Tibial nerve (tissue), 4 donors: ENCODE results near the gene TUBGCP2. TPM values are rescaled to one million over a fixed set of nuclear protein-coding genes. Genes with fewer than 3 reads are reported as not detected.

Source experiments
- DNase-seq, 2 donors: peaks; one replicate each; pipeline ENCODE4 v3.0.0-alpha.2; 2019; ENCODE audit warnings: low spot score in 2 of 2
- H3K27ac ChIP-seq, 4 donors: fragments of 200-600 bp; sonication (generic) in 3 of 4; one replicate each; pipeline ENCODE4 v1.5.1; 2017 to 2019; ENCODE audit warnings: mild to moderate bottlenecking in 1 of 4
- H3K27me3 ChIP-seq, 2 donors: fragments of 200-600 bp; sonication (generic) in 1 of 2; one replicate each; pipeline versions ENCODE4 v1.5.1 to v1.6.0; 2017 to 2019
- H3K36me3 ChIP-seq, 3 donors: fragments of 200-600 bp; sonication (generic); one replicate each; pipeline ENCODE4 v1.5.1; 2018 to 2019
- H3K4me1 ChIP-seq, 4 donors: fragments of 200-600 bp; sonication (generic) in 3 of 4; one replicate each; pipeline ENCODE4 v1.5.1; 2017 to 2019
- H3K4me3 ChIP-seq, 4 donors: fragments of 200-600 bp; sonication (generic) in 3 of 4; one replicate each; pipeline ENCODE4 v1.5.1; 2017 to 2019; ENCODE audit warnings: mild to moderate bottlenecking in 1 of 4, moderate library complexity in 1 of 4
- H3K9me3 ChIP-seq, 4 donors: fragments of 200-600 bp; sonication (generic) in 3 of 4; one replicate each; pipeline ENCODE4 v1.5.1; 2017 to 2019
- EP300 ChIP-seq, 2 donors: sonication (generic); formaldehyde crosslinking; IDR thresholded peaks; one replicate each; pipeline ENCODE4 v1.6.1; 2017; ENCODE audit warnings: antibody characterized with exemption in 2 of 2, mild to moderate bottlenecking in 1 of 2
- POLR2A ChIP-seq, 2 donors: fragments of 450-650 bp; IDR thresholded peaks; one replicate each; pipeline ENCODE4 v1.6.1; 2017; ENCODE audit warnings: antibody characterized with exemption in 2 of 2, mild to moderate bottlenecking in 2 of 2, moderate library complexity in 2 of 2
- WGBS, 2 donors: methylation state at CpG; one replicate each; pipeline ENCODE4 v1.1.5; 2018; 5-methylcytosine and 5-hydroxymethylcytosine counted together
- total RNA-seq, 4 donors: library from RNA; depleted of rRNA; stranded (reverse); fragments of >200 nt; gene quantifications; one replicate each; pipeline ENCODE4 v1.1.0, GENCODE V29; 2016
- TF ChIP-seq, protein P1 (sequence below), 5 experiments: fragments of 200-600 bp in 3 of 5; fragments of 450-650 bp in 2 of 5; sonication (generic) in 3 of 5; IDR thresholded peaks; one replicate each; pipeline ENCODE4 v1.5.1; 2016 to 2019; ENCODE audit warnings: antibody characterized with exemption in 5 of 5, mild to moderate bottlenecking in 3 of 5, moderate library complexity in 2 of 5

The TUBGCP2 gene
- total RNA-seq, 4 donors from 2014 or later: 35.8 to 73.5 (median 45.7) TPM

DNA sequence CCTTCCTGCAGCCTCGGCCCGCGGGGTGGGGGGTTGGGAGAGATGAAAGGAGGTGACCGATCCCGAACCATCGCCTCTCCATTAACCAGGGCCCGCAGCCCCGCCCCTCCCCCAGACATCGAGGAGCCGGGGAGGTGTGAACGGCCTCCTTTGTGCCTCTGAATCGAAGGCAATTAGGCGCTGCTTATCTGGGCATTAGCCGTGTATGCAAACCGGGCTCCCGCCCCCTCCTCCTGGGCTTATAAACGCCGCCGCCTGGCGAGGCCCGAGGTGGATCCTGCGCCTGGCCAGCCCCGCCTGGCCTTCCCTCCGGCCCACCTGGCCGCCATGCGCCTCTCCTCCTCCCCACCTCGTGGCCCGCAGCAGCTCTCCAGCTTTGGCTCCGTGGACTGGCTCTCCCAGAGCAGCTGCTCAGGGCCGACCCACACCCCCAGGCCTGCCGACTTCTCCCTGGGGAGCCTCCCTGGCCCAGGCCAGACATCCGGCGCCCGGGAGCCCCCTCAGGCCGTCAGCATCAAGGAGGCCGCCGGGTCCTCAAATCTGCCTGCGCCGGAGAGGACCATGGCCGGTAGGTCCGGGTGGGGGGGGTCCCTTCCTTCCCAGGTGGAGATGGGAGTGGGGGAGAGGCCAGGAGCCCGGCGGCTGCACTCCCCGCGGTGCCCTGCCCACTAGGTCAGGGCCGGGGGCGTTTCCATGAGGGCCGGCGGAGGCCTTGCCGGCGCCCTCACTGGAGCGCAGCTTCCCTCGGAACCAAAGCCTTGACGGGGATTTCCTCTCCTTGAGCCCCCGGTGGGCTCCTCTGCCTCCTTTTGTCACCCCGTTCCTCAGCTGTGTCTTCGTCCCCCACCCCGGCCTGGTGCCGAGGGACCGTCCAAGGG is 70.8 kb downstream of the TUBGCP2 start, which contains the start of gene VENTX:
VENTX (plus strand) TSS at position 268 of the 878 bp plus-strand sequence; CDS start at position 328, 60 bp downstream.
- H3K27ac ChIP-seq: peak within 1 kb of the TSS in 1 of 4 donors; percentile 68

DNA sequence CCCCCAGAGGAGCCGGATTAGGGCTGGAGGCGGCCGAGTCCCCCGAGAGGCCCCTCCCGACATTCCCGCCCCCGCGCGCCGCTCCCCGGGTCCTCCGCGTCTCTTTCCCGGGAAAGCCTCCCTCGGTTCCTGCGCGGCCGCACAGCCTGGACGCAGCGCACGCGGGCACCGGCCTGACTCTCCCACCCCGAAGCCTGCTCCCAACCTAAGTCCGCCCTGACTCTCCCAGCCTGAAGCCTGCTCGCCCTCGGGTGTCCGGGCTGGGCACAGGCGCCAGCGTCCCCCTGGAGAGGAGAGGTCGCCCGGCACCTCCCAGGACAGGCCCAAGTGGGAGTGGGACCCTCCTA is 71.5 kb downstream of the TUBGCP2 start:
- peaks cover 0 to 100% of the 10 kb centered on the region in 2 donors for H3K27me3 ChIP-seq
- peaks cover 0 to 5% (median 0%) of the 10 kb centered on the region in 4 donors for H3K9me3 ChIP-seq
- peak overlapping the region in 2 of 4 donors; percentile 26 to 46 for H3K4me3 ChIP-seq
- WGBS, 2 donors: 0% methylated on average over 20 to 27 of the region's 32 CpGs
- peaks cover 0 to 35% (median 16%) of the 10 kb centered on the region in 4 donors for H3K4me1 ChIP-seq
- no peaks in the 10 kb centered on the region for H3K36me3 ChIP-seq
- TF ChIP-seq POLR2A (IDR thresholded peaks at IDR 0.05): no peak
- TF ChIP-seq, protein P1, sequence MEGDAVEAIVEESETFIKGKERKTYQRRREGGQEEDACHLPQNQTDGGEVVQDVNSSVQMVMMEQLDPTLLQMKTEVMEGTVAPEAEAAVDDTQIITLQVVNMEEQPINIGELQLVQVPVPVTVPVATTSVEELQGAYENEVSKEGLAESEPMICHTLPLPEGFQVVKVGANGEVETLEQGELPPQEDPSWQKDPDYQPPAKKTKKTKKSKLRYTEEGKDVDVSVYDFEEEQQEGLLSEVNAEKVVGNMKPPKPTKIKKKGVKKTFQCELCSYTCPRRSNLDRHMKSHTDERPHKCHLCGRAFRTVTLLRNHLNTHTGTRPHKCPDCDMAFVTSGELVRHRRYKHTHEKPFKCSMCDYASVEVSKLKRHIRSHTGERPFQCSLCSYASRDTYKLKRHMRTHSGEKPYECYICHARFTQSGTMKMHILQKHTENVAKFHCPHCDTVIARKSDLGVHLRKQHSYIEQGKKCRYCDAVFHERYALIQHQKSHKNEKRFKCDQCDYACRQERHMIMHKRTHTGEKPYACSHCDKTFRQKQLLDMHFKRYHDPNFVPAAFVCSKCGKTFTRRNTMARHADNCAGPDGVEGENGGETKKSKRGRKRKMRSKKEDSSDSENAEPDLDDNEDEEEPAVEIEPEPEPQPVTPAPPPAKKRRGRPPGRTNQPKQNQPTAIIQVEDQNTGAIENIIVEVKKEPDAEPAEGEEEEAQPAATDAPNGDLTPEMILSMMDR (IDR thresholded peaks at IDR 0.05): no peak
- TF ChIP-seq EP300 (IDR thresholded peaks at IDR 0.05): no peak
- peak overlapping the region in 1 of 4 donors; percentile 68 for H3K27ac ChIP-seq
- no peak for DNase-seq

More for the DNA sequence above, 70.8 kb downstream of the TUBGCP2 start, which contains the start of gene VENTX:
- Histone ChIP-seq H3K9me3 (no peaks in the 10 kb centered on the region), H3K27me3 (peaks cover 0 to 100% of the 10 kb centered on the region in 2 donors), H3K4me3 (peak within 1 kb of the TSS in 3 of 4 donors; percentile 7 to 46 (median 26)), H3K36me3 (no peaks in the 10 kb centered on the region), H3K4me1 (peaks cover 0 to 35% (median 16%) of the 10 kb centered on the region in 4 donors)
- DNase-seq: no peak
- TF ChIP-seq EP300 (IDR thresholded peaks at IDR 0.05): no peak
- TF ChIP-seq, protein P1 (IDR thresholded peaks at IDR 0.05): no peak
- TF ChIP-seq POLR2A (IDR thresholded peaks at IDR 0.05): no peak
- WGBS, 2 donors: 10% methylated on average over 22 to 54 of the region's 60 CpGs

DNA sequence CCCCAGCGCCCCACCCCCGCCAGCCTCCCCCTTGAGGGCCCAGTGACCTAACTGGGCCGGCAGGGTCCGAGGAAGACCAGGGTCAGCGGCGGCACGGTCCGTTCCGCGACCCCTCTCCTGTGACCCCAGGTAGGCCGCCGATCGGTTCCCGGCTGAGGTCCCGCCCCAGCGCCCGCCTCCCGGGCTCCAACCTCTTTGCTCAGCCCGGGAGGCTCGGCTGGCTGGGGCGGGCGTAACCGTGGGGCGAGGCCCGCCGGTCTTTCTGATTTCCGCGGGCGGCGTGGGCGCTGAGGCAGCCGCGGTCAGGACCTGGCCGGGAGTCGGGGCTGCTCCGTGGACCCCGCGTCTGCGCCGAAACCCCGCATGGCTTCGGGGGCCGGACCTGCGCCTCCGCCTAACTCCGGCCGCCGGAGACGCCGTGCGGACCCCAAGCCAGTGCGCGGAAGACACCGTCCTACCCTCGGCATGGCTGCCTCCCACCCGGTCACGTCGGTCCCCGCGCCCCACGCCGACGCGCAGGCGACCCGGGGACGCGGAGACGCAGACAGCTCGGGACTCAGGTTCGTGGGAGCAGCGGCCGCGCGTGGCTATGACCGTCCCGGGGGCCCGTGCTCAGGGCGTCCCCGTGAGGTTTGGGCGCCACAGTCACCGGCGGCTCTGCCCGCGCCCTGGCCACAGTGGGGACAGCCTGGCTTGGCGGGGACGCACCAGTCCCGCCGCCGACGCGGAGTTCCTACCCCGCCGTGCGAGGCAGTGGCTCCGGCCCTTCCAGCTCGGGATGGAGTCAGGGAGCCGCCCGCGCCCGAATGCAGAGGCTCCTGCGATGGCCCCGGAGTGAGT is 72.1 kb downstream of the TUBGCP2 start:
- peak overlapping the region in 2 of 4 donors; percentile 20 to 68 for H3K27ac ChIP-seq
- no peak for DNase-seq
- TF ChIP-seq EP300 (IDR thresholded peaks at IDR 0.05): no peak
- TF ChIP-seq, protein P1 (IDR thresholded peaks at IDR 0.05): no peak
- TF ChIP-seq POLR2A (IDR thresholded peaks at IDR 0.05): no peak
- H3K9me3 ChIP-seq: peaks cover 0 to 6% (median 0%) of the 10 kb centered on the region in 4 donors
- peak overlapping the region in 3 of 4 donors; percentile 7 to 46 (median 26) for H3K4me3 ChIP-seq
- no peaks in the 10 kb centered on the region for H3K36me3 ChIP-seq
- peaks cover 0 to 100% of the 10 kb centered on the region in 2 donors for H3K27me3 ChIP-seq
- 1 to 20% methylated on average over 1 to 51 of the region's 103 CpGs for WGBS, 2 donors
- peaks cover 0 to 35% (median 16%) of the 10 kb centered on the region in 4 donors for H3K4me1 ChIP-seq

DNA sequence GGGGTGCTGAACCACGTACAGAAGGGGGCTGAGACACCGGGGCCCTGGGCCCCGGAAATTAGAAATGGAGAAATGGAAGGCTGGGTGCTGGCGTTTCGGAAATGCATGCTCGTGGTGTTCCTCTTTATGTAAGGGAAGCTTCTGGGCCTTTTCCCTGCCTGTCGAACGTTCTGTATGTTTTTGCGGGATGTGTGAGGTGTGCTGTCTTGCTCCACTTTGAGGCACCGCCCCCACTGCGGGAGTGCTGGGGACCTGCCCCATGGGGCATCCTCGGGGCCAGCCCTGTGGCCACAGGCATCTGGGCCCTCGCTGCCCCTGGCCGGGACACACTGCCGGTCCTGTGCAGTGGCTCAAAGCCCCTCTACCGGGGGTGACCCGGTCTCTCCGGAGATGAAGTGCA is 72.7 kb downstream of the TUBGCP2 start:
- Histone ChIP-seq H3K9me3 (peaks cover 0 to 6% (median 0%) of the 10 kb centered on the region in 4 donors), H3K4me1 (peaks cover 0 to 39% (median 16%) of the 10 kb centered on the region in 4 donors), H3K27ac (peak overlapping the region in 2 of 4 donors; percentile 20 to 68), H3K36me3 (no peaks in the 10 kb centered on the region), H3K27me3 (peaks cover 0 to 99% of the 10 kb centered on the region in 2 donors), H3K4me3 (peak overlapping the region in 2 of 4 donors; percentile 26 to 46)
- no peak for DNase-seq
- TF ChIP-seq EP300 (IDR thresholded peaks at IDR 0.05) (no peak), POLR2A (IDR thresholded peaks at IDR 0.05) (no peak)
- TF ChIP-seq, protein P1 (IDR thresholded peaks at IDR 0.05): no peak
- WGBS, 2 donors: 1 to 4% methylated on average over 15 to 17 of the region's 18 CpGs
